ENCODE results near the gene MARCOL. TPM values are rescaled to one million over a fixed set of nuclear protein-coding genes. Genes with fewer than 3 reads are reported as not detected.

Gene MARCOL
- not detected in 2 replicates for total RNA-seq (ENCODE audit: low replicate concordance)

GRCh38 chr5:148238418-148238794 lies at the start of gene MARCOL:
MARCOL (plus strand) TSS chr5:148238525; CDS start chr5:148238598, 73 bp downstream.

DNA sequence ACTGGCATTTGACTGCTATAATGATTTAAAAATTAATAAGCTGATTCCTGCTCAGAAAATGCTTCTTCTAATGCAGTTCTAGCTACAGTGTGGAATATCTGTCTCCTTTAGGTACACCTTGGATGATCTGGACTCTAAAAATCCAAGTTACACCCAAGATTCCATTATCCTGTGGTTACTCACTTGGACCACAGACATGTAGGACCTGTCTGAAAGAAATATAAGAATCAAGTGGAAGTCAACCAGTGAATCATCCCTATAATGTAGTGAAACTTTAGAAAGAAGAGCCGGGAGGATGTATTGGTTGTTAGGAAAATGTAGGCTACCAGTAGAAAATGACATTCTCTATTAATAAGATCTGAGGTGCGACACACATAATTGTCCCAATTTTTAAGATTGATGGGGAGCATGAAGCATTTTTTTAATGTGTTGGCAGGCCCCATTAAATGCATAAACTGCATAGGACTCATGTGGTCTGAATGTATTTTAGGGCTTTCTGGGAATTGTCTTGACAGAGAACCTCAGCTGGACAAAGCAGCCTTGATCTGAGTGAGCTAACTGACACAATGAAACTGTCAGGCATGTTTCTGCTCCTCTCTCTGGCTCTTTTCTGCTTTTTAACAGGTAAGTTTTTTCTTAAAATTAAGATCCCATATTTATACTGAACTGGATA lies 35.7 kb upstream of the MARCOL start, which contains the start of gene SPINK6:
Gene SPINK6, plus strand, starts transcription at position 512 of the 673 bp plus-strand sequence. Its CDS starts 55 bp downstream, at position 567.

GRCh38 chr5:148268566-148268965 lies 30.2 kb downstream of the MARCOL start, which contains the start of gene SPINK13:
SPINK13 (plus strand) TSS chr5:148268794; CDS start chr5:148270073, 1,279 bp downstream.

Other genes with a start within 250 kb of the MARCOL start
- gene SPINK5, start 174.5 kb upstream of the MARCOL start, total RNA-seq (ENCODE audit: low replicate concordance): not detected in 2 replicates
- gene SPINK14, start 70.0 kb upstream of the MARCOL start, total RNA-seq (ENCODE audit: low replicate concordance): not detected in 2 replicates
- not detected in 2 replicates for gene SPINK6, start 35.5 kb upstream of the MARCOL start, total RNA-seq (ENCODE audit: low replicate concordance)
- not detected in 2 replicates for gene SPINK13, start 30.3 kb downstream of the MARCOL start, total RNA-seq (ENCODE audit: low replicate concordance)
- not detected in 2 replicates for gene SPINK7, start 73.9 kb downstream of the MARCOL start, total RNA-seq (ENCODE audit: low replicate concordance)
- gene SPINK9, start 97.0 kb downstream of the MARCOL start, total RNA-seq (ENCODE audit: low replicate concordance): not detected in 2 replicates
- 36.0 and 43.9 TPM in 2 replicates for gene FBXO38, start 145.4 kb downstream of the MARCOL start, total RNA-seq (ENCODE audit: low replicate concordance)